Suprapubic skin (tissue), 4 donors: ENCODE results near the gene FANCL. TPM values are rescaled to one million over a fixed set of nuclear protein-coding genes. Genes with fewer than 3 reads are reported as not detected.
"Not testable (repeated sequence)": the region's sequence is repeated elsewhere in the genome, so short reads cannot be mapped to it uniquely, and the experiment has no call there.

ENCODE experiments used
- DNase-seq, 2 donors: peaks; one replicate each; pipeline ENCODE4 v3.0.0-alpha.2; 2019; ENCODE audit warnings: low spot score in 2 of 2
- H3K27ac ChIP-seq: fragments of 200-600 bp; sonication (generic); one replicate; pipeline ENCODE4 v1.5.1; 2019
- H3K27me3 ChIP-seq: fragments of 200-600 bp; sonication (generic); one replicate; pipeline ENCODE4 v1.5.1; 2019
- H3K36me3 ChIP-seq: fragments of 200-600 bp; sonication (generic); one replicate; pipeline ENCODE4 v1.5.1; 2019
- H3K4me1 ChIP-seq: fragments of 200-600 bp; sonication (generic); one replicate; pipeline ENCODE4 v1.5.1; 2019
- H3K4me3 ChIP-seq: fragments of 200-600 bp; sonication (generic); one replicate; pipeline ENCODE4 v1.5.1; 2019; ENCODE audit warnings: mild to moderate bottlenecking
- H3K9me3 ChIP-seq: fragments of 200-600 bp; sonication (generic); one replicate; pipeline ENCODE4 v1.5.1; 2019
- CTCF ChIP-seq, 2 donors: fragments of 200-600 bp in 1 of 2; fragments of 450-650 bp in 1 of 2; sonication (generic) in 1 of 2; IDR thresholded peaks; one replicate each; pipeline ENCODE4 v1.5.1; 2016 to 2019; ENCODE audit warnings: antibody characterized with exemption in 2 of 2, mild to moderate bottlenecking in 1 of 2, moderate library complexity in 1 of 2
- EP300 ChIP-seq: sonication (generic); formaldehyde crosslinking; IDR thresholded peaks from one replicate; pipeline ENCODE4 v1.6.1; 2017; ENCODE audit warnings: antibody characterized with exemption
- POLR2A ChIP-seq, 2 donors: fragments of 450-650 bp; IDR thresholded peaks; one replicate each; pipeline ENCODE4 v1.6.1; 2017; ENCODE audit warnings: antibody characterized with exemption in 2 of 2, mild to moderate bottlenecking in 2 of 2, moderate library complexity in 2 of 2
- POLR2AphosphoS5 ChIP-seq, 3 donors: sonication (generic); formaldehyde crosslinking; IDR thresholded peaks; one replicate each; pipeline ENCODE4 v1.6.1; 2017; ENCODE audit warnings: antibody characterized with exemption in 3 of 3
- WGBS: methylation state at CpG from one replicate; pipeline ENCODE4 v1.1.5; 2018; 5-methylcytosine and 5-hydroxymethylcytosine counted together
- total RNA-seq, 4 donors: library from RNA; depleted of rRNA; stranded (reverse); fragments of >200 nt; gene quantifications; one replicate each; pipeline ENCODE4 v1.1.0, GENCODE V29; 2016

Gene FANCL
- total RNA-seq, 4 donors from 2014 or later, result 7.8 to 21.0 (median 15.2) TPM

DNA sequence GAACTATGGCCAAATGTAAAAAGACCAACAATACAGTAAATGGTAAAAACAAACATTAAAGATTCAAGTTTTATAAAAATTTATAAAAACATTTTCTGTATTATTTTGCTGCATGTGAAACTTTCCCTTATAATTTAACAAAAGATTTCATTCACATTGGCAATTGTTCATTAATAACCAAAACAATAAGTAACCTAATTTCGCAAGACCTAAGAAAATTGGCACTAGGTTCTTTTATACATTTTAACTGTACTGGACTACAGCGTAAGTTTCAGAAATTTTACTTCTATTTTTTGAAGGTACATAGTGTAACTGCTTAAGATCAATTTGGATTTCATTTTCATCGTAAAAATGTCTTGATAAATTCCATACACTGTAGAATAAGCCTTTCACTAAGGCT is 77.2 kb downstream of the FANCL start:
- H3K27me3 ChIP-seq, result no peaks in the 10 kb centered on the region
- H3K9me3 ChIP-seq, result no peaks in the 10 kb centered on the region
- H3K4me3 ChIP-seq, result no peak overlapping the region
- no peak for DNase-seq
- H3K27ac ChIP-seq, result no peak overlapping the region
- H3K4me1 ChIP-seq, result no peaks in the 10 kb centered on the region
- no peak for TF ChIP-seq POLR2A (IDR thresholded peaks at IDR 0.05)
- TF ChIP-seq EP300, result no peak
- 91% methylated on average over 3 of the region's 3 CpGs for WGBS
- peaks cover 42% of the 10 kb centered on the region for H3K36me3 ChIP-seq

- Histone ChIP-seq H3K27ac (no peak overlapping the region), H3K36me3 (peaks cover 30% of the 10 kb centered on the region), H3K4me3 (no peak overlapping the region), H3K9me3 (no peaks in the 10 kb centered on the region), H3K4me1 (no peaks in the 10 kb centered on the region), H3K27me3 (no peaks in the 10 kb centered on the region)
- TF ChIP-seq POLR2A (IDR thresholded peaks at IDR 0.05) (no peak), CTCF (IDR thresholded peaks at IDR 0.05) (no peak), POLR2AphosphoS5 (IDR thresholded peaks at IDR 0.05) (no peak), EP300 (no peak)
- WGBS, result 88% methylated on average over 4 of the region's 4 CpGs
- DNase-seq, result no peak
Observed at GRCh38 chr2:58158481-58158880, 82.6 kb downstream of the FANCL start.

GRCh38 chr2:58157754-58158153 is 83.4 kb downstream of the FANCL start:
- no peaks in the 10 kb centered on the region for H3K9me3 ChIP-seq

GRCh38 chr2:58156780-58157179 is 84.3 kb downstream of the FANCL start:
- DNase-seq, result no peak
- no peaks in the 10 kb centered on the region for H3K9me3 ChIP-seq
- no peaks in the 10 kb centered on the region for H3K4me1 ChIP-seq
- no peak overlapping the region for H3K27ac ChIP-seq
- no peaks in the 10 kb centered on the region for H3K27me3 ChIP-seq
- H3K4me3 ChIP-seq, result no peak overlapping the region
- H3K36me3 ChIP-seq, result peaks cover 20% of the 10 kb centered on the region
- no peak for TF ChIP-seq POLR2A (IDR thresholded peaks at IDR 0.05)
- no peak for TF ChIP-seq CTCF (IDR thresholded peaks at IDR 0.05)
- no peak for TF ChIP-seq EP300
- no peak for TF ChIP-seq POLR2AphosphoS5 (IDR thresholded peaks at IDR 0.05)

More at GRCh38 chr2:58157754-58158153, 83.4 kb downstream of the FANCL start:
- H3K36me3 ChIP-seq, result peaks cover 30% of the 10 kb centered on the region
- no peak overlapping the region for H3K4me3 ChIP-seq
- TF ChIP-seq EP300 (no peak), POLR2AphosphoS5 (IDR thresholded peaks at IDR 0.05) (no peak), POLR2A (IDR thresholded peaks at IDR 0.05) (no peak), CTCF (IDR thresholded peaks at IDR 0.05) (no peak)
- H3K27ac ChIP-seq, result no peak overlapping the region
- no peaks in the 10 kb centered on the region for H3K27me3 ChIP-seq
- no peak for DNase-seq
- H3K4me1 ChIP-seq, result no peaks in the 10 kb centered on the region

DNA sequence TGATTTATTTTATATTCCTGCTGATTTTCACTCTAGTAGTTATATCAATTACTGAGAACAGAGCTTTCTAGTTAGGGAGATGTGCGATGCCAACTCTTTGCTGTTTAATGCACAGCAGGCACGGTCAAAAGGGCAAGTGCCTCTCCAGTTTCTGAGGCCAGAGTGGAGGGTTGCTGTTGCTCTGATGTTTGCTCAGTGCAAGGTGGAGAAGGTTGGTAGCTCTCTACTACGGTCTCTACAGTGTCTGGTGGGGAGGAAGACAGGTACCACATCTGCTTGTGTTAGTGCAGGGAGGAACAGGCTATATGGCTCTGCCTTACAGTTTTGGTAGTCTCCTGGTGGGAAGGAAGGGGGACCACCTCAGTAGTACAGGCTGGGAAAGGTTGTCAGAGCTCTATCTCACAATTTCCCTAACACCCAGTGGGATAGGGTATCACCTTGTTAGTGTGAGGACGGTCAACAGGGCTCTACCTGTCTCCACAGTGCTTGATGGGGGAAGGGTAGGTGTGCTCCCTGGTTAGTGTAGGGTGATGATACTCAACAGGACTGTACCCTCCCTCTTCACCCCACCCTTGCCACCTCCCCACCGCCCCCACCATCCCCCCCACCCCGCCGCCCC is 85.9 kb downstream of the FANCL start:
- Histone ChIP-seq H3K4me1 (no peaks in the 10 kb centered on the region), H3K27ac (no peak overlapping the region), H3K36me3 (peaks cover 8% of the 10 kb centered on the region), H3K4me3 (no peak overlapping the region), H3K9me3 (no peaks in the 10 kb centered on the region), H3K27me3 (no peaks in the 10 kb centered on the region)
- TF ChIP-seq POLR2A (IDR thresholded peaks at IDR 0.05) (no peak), CTCF (IDR thresholded peaks at IDR 0.05) (no peak), EP300 (no peak)
- no peak for DNase-seq
- WGBS, result 90% methylated on average over 7 of the region's 7 CpGs

- Histone ChIP-seq H3K4me3 (no peak overlapping the region), H3K27me3 (no peaks in the 10 kb centered on the region), H3K9me3 (no peaks in the 10 kb centered on the region), H3K27ac (no peak overlapping the region), H3K36me3 (peaks cover 4% of the 10 kb centered on the region), H3K4me1 (no peaks in the 10 kb centered on the region)
- TF ChIP-seq POLR2AphosphoS5 (IDR thresholded peaks at IDR 0.05) (no peak), POLR2A (IDR thresholded peaks at IDR 0.05) (no peak), EP300 (no peak), CTCF (IDR thresholded peaks at IDR 0.05) (no peak)
- 66% methylated on average over 1 of the region's 1 CpG for WGBS
- no peak for DNase-seq
Observed at GRCh38 chr2:58146707-58147106, 94.4 kb downstream of the FANCL start.

GRCh38 chr2:58145769-58146168 is 95.4 kb downstream of the FANCL start:
- not testable (repeated sequence) for H3K4me1 ChIP-seq, H3K36me3 ChIP-seq, H3K27me3 ChIP-seq, H3K27ac ChIP-seq, H3K9me3 ChIP-seq, DNase-seq, H3K4me3 ChIP-seq
- 98% methylated on average over 6 of the region's 6 CpGs for WGBS
